Loucy (cell line): ENCODE measurements around the gene NCAM1.

Experiments used
- H2AFZ ChIP-seq: fragments of 200-600 bp; sonication (generic); 2 replicates; pipeline ENCODE4 v1.6.0; 2016; ENCODE audit warnings: antibody characterized with exemption, mild to moderate bottlenecking, low read length, moderate library complexity
- H3F3A ChIP-seq: fragments of 200-600 bp; 2 replicates; pipeline ENCODE4 v1.6.0; 2016; ENCODE audit warnings: antibody characterized with exemption, low read depth, mild to moderate bottlenecking
- H3K27me3 ChIP-seq: fragments of 200-600 bp; sonication (generic); 2 replicates; pipeline ENCODE4 v1.6.1; 2014; ENCODE audit warnings: low read length, mild to moderate bottlenecking; ENCODE audit not compliant: insufficient read depth, poor library complexity, severe bottlenecking
- H3K36me3 ChIP-seq: fragments of 200-600 bp; sonication (generic); 2 replicates; pipeline ENCODE4 v1.6.1; 2016; ENCODE audit warnings: low read length; ENCODE audit not compliant: insufficient read depth
- H3K4me1 ChIP-seq: fragments of 200-600 bp; sonication (generic); 2 replicates; pipeline ENCODE4 v1.5.1; 2014; ENCODE audit warnings: low read length, mild to moderate bottlenecking; ENCODE audit not compliant: insufficient read depth, poor library complexity, severe bottlenecking
- H3K4me2 ChIP-seq: fragments of 200-600 bp; sonication (generic); 2 replicates; pipeline ENCODE4 v1.6.0; 2014; ENCODE audit warnings: antibody characterized with exemption, low read length, low read depth, mild to moderate bottlenecking; ENCODE audit not compliant: poor library complexity, severe bottlenecking
- H3K4me3 ChIP-seq: fragments of 200-600 bp; sonication (generic); 2 replicates; pipeline ENCODE4 v1.5.1; 2014; ENCODE audit warnings: low read length, mild to moderate bottlenecking, mixed read lengths; ENCODE audit not compliant: poor library complexity, severe bottlenecking
- H3K79me2 ChIP-seq: fragments of 200-600 bp; sonication (generic); 2 replicates; pipeline ENCODE4 v1.6.1; 2014; ENCODE audit warnings: low read length; ENCODE audit not compliant: insufficient read depth
- H3K9ac ChIP-seq: fragments of 200-600 bp; sonication (generic); 2 replicates; pipeline ENCODE4 v1.6.0; 2014; ENCODE audit warnings: mild to moderate bottlenecking, low read depth, low read length, moderate library complexity; ENCODE audit not compliant: poor library complexity, severe bottlenecking
- H3K9me2 ChIP-seq: fragments of 200-600 bp; sonication (generic); replicated peaks from 2 replicates; pipeline ENCODE4 v1.6.1; 2016; ENCODE audit warnings: low read depth, low read length, mixed read lengths
- H3K9me3 ChIP-seq: fragments of 200-600 bp; sonication (generic); 2 replicates; pipeline ENCODE4 v1.6.1; 2014; ENCODE audit warnings: mild to moderate bottlenecking, antibody characterized with exemption, low read length, low read depth; ENCODE audit not compliant: insufficient read depth
- H4K20me1 ChIP-seq: fragments of 200-600 bp; sonication (generic); 2 replicates; pipeline ENCODE4 v1.6.0; 2014; ENCODE audit warnings: antibody characterized with exemption, low read length, mild to moderate bottlenecking; ENCODE audit not compliant: insufficient read depth, poor library complexity, severe bottlenecking
- CTCF ChIP-seq: fragments of 200-600 bp; sonication (generic); conservative IDR thresholded peaks from 2 replicates; pipeline ENCODE4 v1.5.1; 2014; ENCODE audit warnings: mild to moderate bottlenecking, antibody characterized with exemption, low read length
- EZH2phosphoT487 ChIP-seq: fragments of 200-600 bp; IDR thresholded peaks from 2 replicates; pipeline ENCODE4 v1.6.1; 2018; ENCODE audit warnings: antibody characterized with exemption, mild to moderate bottlenecking, moderate library complexity, borderline replicate concordance

The NCAM1 gene

GRCh38 chr11:113249491-113249763, 288.2 kb downstream of the NCAM1 start:
- no peaks in the 10 kb centered on the region for H3K27me3 ChIP-seq
- H3K4me2 ChIP-seq: no peak overlapping the region

GRCh38 chr11:113249786-113250185, 288.6 kb downstream of the NCAM1 start:
- TF ChIP-seq EZH2phosphoT487: no peak
- TF ChIP-seq CTCF: no peak
- no peaks in the 10 kb centered on the region for H4K20me1 ChIP-seq
- no peaks in the 10 kb centered on the region for H3K79me2 ChIP-seq
- H3K4me2 ChIP-seq: no peak overlapping the region
- H3K4me1 ChIP-seq: no peaks in the 10 kb centered on the region
- no peak overlapping the region for H3K4me3 ChIP-seq
- H3K9me2 ChIP-seq: no peaks in the 10 kb centered on the region
- H3K9ac ChIP-seq: no peak overlapping the region
- H3K9me3 ChIP-seq: no peaks in the 10 kb centered on the region
- H3F3A ChIP-seq: no peaks in the 10 kb centered on the region
- H2AFZ ChIP-seq: no peak overlapping the region
- H3K36me3 ChIP-seq: no peaks in the 10 kb centered on the region
- H3K27me3 ChIP-seq: no peaks in the 10 kb centered on the region

More at GRCh38 chr11:113249491-113249763, 288.2 kb downstream of the NCAM1 start:
- H3K9me2 ChIP-seq: no peaks in the 10 kb centered on the region
- H3K9me3 ChIP-seq: no peaks in the 10 kb centered on the region
- no peak overlapping the region for H3K9ac ChIP-seq
- H2AFZ ChIP-seq: no peak overlapping the region
- TF ChIP-seq EZH2phosphoT487: no peak
- peak; percentile 19; the same call in 1 of the 2 replicates for TF ChIP-seq CTCF
- H4K20me1 ChIP-seq: no peaks in the 10 kb centered on the region
- no peaks in the 10 kb centered on the region for H3K4me1 ChIP-seq
- H3F3A ChIP-seq: no peaks in the 10 kb centered on the region
- no peak overlapping the region for H3K4me3 ChIP-seq
- no peaks in the 10 kb centered on the region for H3K79me2 ChIP-seq
- H3K36me3 ChIP-seq: no peaks in the 10 kb centered on the region

GRCh38 chr11:113251281-113251680, 290.1 kb downstream of the NCAM1 start:
- no peak overlapping the region for H2AFZ ChIP-seq
- H3K4me2 ChIP-seq: no peak overlapping the region
- no peak overlapping the region for H3K4me3 ChIP-seq
- H3K9me2 ChIP-seq: no peaks in the 10 kb centered on the region
- H3K4me1 ChIP-seq: no peaks in the 10 kb centered on the region
- H3K79me2 ChIP-seq: no peaks in the 10 kb centered on the region
- no peak overlapping the region for H3K9ac ChIP-seq
- no peaks in the 10 kb centered on the region for H3F3A ChIP-seq
- H3K9me3 ChIP-seq: no peaks in the 10 kb centered on the region
- H3K27me3 ChIP-seq: no peaks in the 10 kb centered on the region
- no peaks in the 10 kb centered on the region for H4K20me1 ChIP-seq
- TF ChIP-seq EZH2phosphoT487 (no peak), CTCF (no peak)
- no peaks in the 10 kb centered on the region for H3K36me3 ChIP-seq
